GM23248 (cell line): ENCODE measurements around the gene FOSL1.

Experiments used
- EZH2 ChIP-seq: fragments of 200-600 bp; sonication (generic); IDR thresholded peaks from 2 replicates; pipeline ENCODE4 v1.6.1; 2018; ENCODE audit warnings: antibody characterized with exemption, mild to moderate bottlenecking; ENCODE audit not compliant: insufficient read depth, poor library complexity, severe bottlenecking
- EZH2phosphoT487 ChIP-seq: fragments of 200-600 bp; sonication (generic); IDR thresholded peaks from 2 replicates; pipeline ENCODE4 v1.6.1; 2018; ENCODE audit warnings: antibody characterized with exemption, moderate library complexity, mild to moderate bottlenecking, low read depth; ENCODE audit not compliant: insufficient read depth

DNA sequence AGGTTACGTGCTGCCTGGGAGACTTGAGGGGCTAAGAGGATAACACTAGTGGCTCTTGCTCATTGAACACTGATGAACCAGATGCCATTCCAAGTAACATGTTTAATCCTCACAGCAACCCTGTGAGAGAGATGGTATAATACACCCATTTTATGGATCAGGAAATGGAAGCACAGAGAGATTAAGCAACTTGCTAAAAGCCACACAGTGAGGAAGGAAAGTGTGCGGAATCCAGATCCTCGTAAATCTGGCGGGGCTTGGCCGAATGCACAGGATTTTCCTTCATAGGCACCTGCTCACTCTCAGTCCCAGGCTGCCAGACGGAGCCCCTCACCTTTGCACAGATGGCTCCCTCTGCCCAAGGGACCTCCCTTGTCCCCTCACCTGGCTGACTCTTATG, 7.7 kb upstream of the FOSL1 start:
- TF ChIP-seq EZH2 = no peak
- TF ChIP-seq EZH2phosphoT487 = no peak
